Kidney (tissue), 14 donors: ENCODE results near the gene WDFY2. TPM values are rescaled to one million over a fixed set of nuclear protein-coding genes. Genes with fewer than 3 reads are reported as not detected.
A peak's percentile ranks its signal among the peaks of the same experiment; 100 is the strongest.

Source experiments
- DNase-seq, 5 donors: peaks; one replicate each; pipeline ENCODE4 v3.0.0-alpha.2; 2013 to 2020
- FAIRE-seq: peaks from 2 replicates; lab custom pipeline; 2012; peaks lifted over from hg19 to GRCh38; lab: Jason Lieb, UNC
- H3K27ac ChIP-seq, 2 donors: one replicate each; pipeline ENCODE4 v1.7.0; 2013; ENCODE audit warnings: low read depth in 2 of 2, low read length in 2 of 2, inconsistent platforms in 1 of 2
- H3K27me3 ChIP-seq: one replicate; pipeline ENCODE4 v1.7.1; 2013; ENCODE audit warnings: low read length, inconsistent platforms; ENCODE audit not compliant: control insufficient read depth, insufficient read depth
- H3K36me3 ChIP-seq, 3 donors: one replicate each; pipeline versions ENCODE4 v1.7.0 to v1.7.1; 2013; ENCODE audit warnings: low read length in 3 of 3, control low read depth in 1 of 3, inconsistent platforms in 1 of 3; ENCODE audit not compliant: insufficient read depth in 3 of 3, control insufficient read depth in 2 of 3
- H3K4me1 ChIP-seq, 3 donors: one replicate each; pipeline versions ENCODE4 v1.7.0 to v1.7.1; 2013; ENCODE audit warnings: low read length in 3 of 3, inconsistent platforms in 1 of 3, low read depth in 1 of 3; ENCODE audit not compliant: control insufficient read depth in 2 of 3, insufficient read depth in 2 of 3
- H3K4me3 ChIP-seq, 3 donors: one replicate each; pipeline versions ENCODE4 v1.7.0 to v1.8.1; 2013; ENCODE audit warnings: low read length in 3 of 3, control low read depth in 1 of 3, inconsistent platforms in 1 of 3
- H3K9ac ChIP-seq, 3 donors: one replicate each; pipeline versions ENCODE4 v1.7.0 to v1.7.1; 2013; ENCODE audit warnings: low read length in 3 of 3, control low read depth in 1 of 3, inconsistent platforms in 1 of 3
- H3K9me3 ChIP-seq, 3 donors: one replicate each; pipeline versions ENCODE4 v1.7.0 to v1.7.1; 2013; ENCODE audit warnings: low read length in 3 of 3, control low read depth in 1 of 3, inconsistent platforms in 1 of 3; ENCODE audit not compliant: control insufficient read depth in 2 of 3, insufficient read depth in 1 of 3
- CTCF ChIP-seq: IDR thresholded peaks from 3 replicates; pipeline ENCODE4 v1.5.1; 2012; ENCODE audit warnings: mild to moderate bottlenecking, moderate library complexity, borderline replicate concordance; ENCODE audit not compliant: insufficient read depth; ENCODE audit errors: extremely low read depth
- intact Hi-C: fragments of 100-400 bp; cut with DNase I; formaldehyde crosslinking; loops from one replicate; pipeline ENCODE4 v1.11.1; 2022
- polyA plus RNA-seq: library from polyadenylated mRNA; stranded (reverse); fragments of 350-450 nt; fragmentation: Illumina TruSeq; extraction: RNeasy Lipid Tissue Mini Kit (QIAGEN cat#74804); gene quantifications from one replicate; pipeline ENCODE4 v1.2.3, GENCODE V29; 2014; ENCODE audit warnings: low read depth, low replicate concordance; ENCODE audit not compliant: insufficient read depth
- total RNA-seq: library from RNA; stranded (reverse); fragmentation: NEBNext Ultra II Directional; extraction: Animal tissue kit (Norgen Biotek cat#: 25700); gene quantifications from one replicate; pipeline ENCODE4 v1.2.1, GENCODE V29; 2021
- donor health status: control.
- donor health status: control.
- donor health status: control.
- donor health status: control.
- donor health status: control.
- donor health status: DM: yes; HTN: yes; CAD: no.
- donor health status: Normal renal cell carcinoma (clear cell type).

The WDFY2 gene
- total and polyA plus RNA-seq, 2 donors from 2014 or later: 4.8 to 13.0 TPM

DNA sequence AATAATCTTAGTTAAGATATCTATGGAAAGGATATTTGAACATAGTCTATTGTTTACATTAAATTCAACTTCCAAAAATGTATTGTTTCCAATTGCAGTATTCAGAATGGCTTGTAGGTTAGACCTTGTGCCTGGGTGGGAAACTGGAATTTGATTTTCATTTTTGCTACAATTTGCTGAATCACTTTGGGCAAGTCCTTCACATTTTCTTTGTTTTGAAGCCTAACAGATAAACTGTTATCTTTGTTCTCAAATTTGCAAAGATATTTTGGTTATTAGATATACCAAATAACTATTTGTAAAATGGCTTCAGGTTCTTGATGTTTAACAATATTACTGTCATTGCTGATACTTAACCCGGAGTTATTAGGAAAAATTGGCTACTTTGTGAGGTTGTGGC is 82.6 kb downstream of the WDFY2 start:
- Histone ChIP-seq H3K27me3 (no peaks in the 10 kb centered on the region), H3K9me3 (no peaks in the 10 kb centered on the region), H3K27ac (no peak overlapping the region), H3K4me3 (no peak overlapping the region), H3K4me1 (peaks cover 0 to 7% (median 0%) of the 10 kb centered on the region in 3 donors), H3K9ac (no peak overlapping the region), H3K36me3 (no peaks in the 10 kb centered on the region)
- FAIRE-seq (no peak), DNase-seq (no peak)
- intact Hi-C loops: no loop called here
- TF ChIP-seq CTCF: no peak

- H3K36me3 ChIP-seq: no peaks in the 10 kb centered on the region
- no peak overlapping the region for H3K4me3 ChIP-seq
- intact Hi-C loops: no loop called here
- no peak for TF ChIP-seq CTCF
- H3K9ac ChIP-seq: no peak overlapping the region
- DNase-seq (no peak), FAIRE-seq (peak; percentile 44)
- H3K4me1 ChIP-seq: peaks cover 0 to 7% (median 0%) of the 10 kb centered on the region in 3 donors
- H3K9me3 ChIP-seq: no peaks in the 10 kb centered on the region
- H3K27ac ChIP-seq: no peak overlapping the region
- no peaks in the 10 kb centered on the region for H3K27me3 ChIP-seq
Observed at GRCh38 chr13:51668580-51669195, 84.4 kb downstream of the WDFY2 start.

DNA sequence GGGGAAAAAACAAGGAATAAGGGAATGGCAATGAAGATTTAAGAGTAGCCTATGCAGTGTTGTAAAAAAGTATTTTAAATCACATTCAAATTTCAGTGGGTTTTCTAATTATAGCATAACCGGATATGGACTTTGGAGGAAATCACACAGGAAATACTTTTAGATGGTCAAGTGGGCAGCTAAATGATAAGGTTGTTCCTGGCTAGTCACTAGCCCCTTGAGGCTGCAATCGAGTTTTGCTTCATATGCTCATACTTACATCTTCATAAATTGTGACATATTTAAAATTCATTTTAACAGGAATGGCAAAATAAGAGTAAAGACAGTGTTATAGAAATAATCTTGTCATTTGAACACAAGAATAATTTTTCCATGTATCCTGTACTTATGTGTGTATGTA is 88.9 kb downstream of the WDFY2 start:
- intact Hi-C loops: no loop called here

More for the DNA sequence above, 88.9 kb downstream of the WDFY2 start:
- H3K27me3 ChIP-seq: no peaks in the 10 kb centered on the region
- H3K4me3 ChIP-seq: no peak overlapping the region
- no peaks in the 10 kb centered on the region for H3K9me3 ChIP-seq
- peaks cover 0 to 7% (median 0%) of the 10 kb centered on the region in 3 donors for H3K4me1 ChIP-seq
- H3K27ac ChIP-seq: no peak overlapping the region
- H3K36me3 ChIP-seq: no peaks in the 10 kb centered on the region
- no peak for FAIRE-seq
- no peak for TF ChIP-seq CTCF
- H3K9ac ChIP-seq: no peak overlapping the region
- DNase-seq: no peak
